T-helper 2 cell treated with Interferon-gamma antibody and Interleukin-4, amounts not matched to agents 100 ng/mL and 5 ng/mL, for 36 hours (primary cell): Measurements from ENCODE around the gene FAM53C. TPM values are rescaled to one million over a fixed set of nuclear protein-coding genes. Genes with fewer than 3 reads are reported as not detected.
"Not testable (repeated sequence)": the region's sequence is repeated elsewhere in the genome, so short reads cannot be mapped to it uniquely, and the experiment has no call there.

Source experiments
- intact Hi-C: fragments of 100-400 bp; cut with micrococcal nuclease; formaldehyde crosslinking; loops from one replicate; pipeline ENCODE4 v1.15.1; 2023
- total RNA-seq: library from RNA; stranded (reverse); gene quantifications from 2 replicates; pipeline ENCODE4 v1.2.3, GENCODE V29; 2022

The FAM53C gene
- total RNA-seq, 1 donor from 2014 or later, result 22.1 TPM

GRCh38 chr5:138386290-138386689, 48.2 kb downstream of the FAM53C start:
- intact Hi-C loops, result no loop called here

GRCh38 chr5:138389332-138389731, 51.3 kb downstream of the FAM53C start:
- intact Hi-C loops, result no loop called here

GRCh38 chr5:138389911-138390310, 51.8 kb downstream of the FAM53C start:
- intact Hi-C loops, result not testable (repeated sequence)

GRCh38 chr5:138391859-138392386, 53.9 kb downstream of the FAM53C start:
- intact Hi-C loops, result no loop called here

Other genes starting within 250 kb of the FAM53C start
- gene NME5, start 198.8 kb upstream of the FAM53C start, total RNA-seq, result not detected in 2 replicates
- 54.6 and 62.0 TPM in 2 replicates for gene BRD8, start 159.6 kb upstream of the FAM53C start, total RNA-seq
- gene KIF20A, start 159.2 kb upstream of the FAM53C start, total RNA-seq, result 40.2 and 42.9 TPM in 2 replicates
- gene CDC23, start 124.9 kb upstream of the FAM53C start, total RNA-seq, result 36.3 and 37.4 TPM in 2 replicates
- gene GFRA3, start 63.6 kb upstream of the FAM53C start, total RNA-seq, result not detected in 2 replicates
- 10.5 and 12.6 TPM in 2 replicates for gene CDC25C, start 6.5 kb upstream of the FAM53C start, total RNA-seq
- gene KDM3B, start 14.4 kb downstream of the FAM53C start, total RNA-seq, result 60.6 and 61.3 TPM in 2 replicates
- 2.6 and 3.0 TPM in 2 replicates for gene REEP2, start 100.8 kb downstream of the FAM53C start, total RNA-seq
- 7.5 TPM in 2 replicates for gene EGR1, start 127.2 kb downstream of the FAM53C start, total RNA-seq
- gene ETF1, start 205.0 kb downstream of the FAM53C start, total RNA-seq, result 98.4 and 102 TPM in 2 replicates
- gene HSPA9, start 237.1 kb downstream of the FAM53C start, total RNA-seq, result 207 and 227 TPM in 2 replicates